HFFc6 (cell line): ENCODE data around the gene PSME3IP1. TPM values are rescaled to one million over a fixed set of nuclear protein-coding genes. Genes with fewer than 3 reads are reported as not detected.

Source experiments
- DNase-seq: peaks from one replicate; pipeline ENCODE4 v3.0.0-alpha.2; 2018
- H3K27ac Mint-ChIP-seq: 2 replicates; pipeline ENCODE4 v1.8.0; 2020; ENCODE audit warnings: mild to moderate bottlenecking, mixed read lengths
- H3K27me3 Mint-ChIP-seq: 2 replicates; pipeline ENCODE4 v1.8.0; 2021; ENCODE audit warnings: mild to moderate bottlenecking, moderate library complexity, mixed read lengths; ENCODE audit not compliant: insufficient read depth
- H3K36me3 Mint-ChIP-seq: 2 replicates; pipeline ENCODE4 v1.8.0; 2021; ENCODE audit warnings: low read depth, mixed read lengths
- H3K4me1 Mint-ChIP-seq: 2 replicates; pipeline ENCODE4 v1.8.0; 2020; ENCODE audit warnings: low read depth, mixed read lengths
- H3K4me3 Mint-ChIP-seq: 2 replicates; pipeline ENCODE4 v1.8.0; 2020; ENCODE audit warnings: mild to moderate bottlenecking, moderate library complexity, mixed read lengths
- H3K9me3 Mint-ChIP-seq: 2 replicates; pipeline ENCODE4 v1.8.0; 2020; ENCODE audit warnings: mild to moderate bottlenecking, mixed read lengths
- CTCF ChIP-seq: fragments of 200-600 bp; sonication (generic); IDR thresholded peaks from 2 replicates; pipeline ENCODE4 v1.5.0; 2021; ENCODE audit warnings: antibody characterized with exemption, mild to moderate bottlenecking
- total RNA-seq, 6 experiments: library from RNA; stranded (reverse); fragmentation: NEBNext Ultra II Directional; extraction: Animal tissue kit (Norgen Biotek cat#: 25700); gene quantifications; 2 replicates in 1 of 6; 3 replicates in 5 of 6; pipeline ENCODE4 v1.2.3, GENCODE V29; 2021

PSME3IP1 gene
- total RNA-seq, 6 experiments from 2014 or later: 55.9 to 85.0 (median 76.5) TPM

GRCh38 chr16:57184113-57184512 is 1.7 kb downstream of the PSME3IP1 start:
- H3K27ac Mint-ChIP-seq: peak overlapping the region; percentile 33; the same call in 1 of the 2 replicates
- H3K4me3 Mint-ChIP-seq: peak overlapping the region; percentile 66
- H3K36me3 Mint-ChIP-seq: peaks cover 16% of the 10 kb centered on the region; the same call in 1 of the 2 replicates
- H3K9me3 Mint-ChIP-seq: no peaks in the 10 kb centered on the region; the same call in 1 of the 2 replicates
- H3K4me1 Mint-ChIP-seq: peaks cover 44% of the 10 kb centered on the region
- peaks cover 4% of the 10 kb centered on the region; the same call in 1 of the 2 replicates for H3K27me3 Mint-ChIP-seq
- no peak for TF ChIP-seq CTCF
- no peak for DNase-seq

GRCh38 chr16:57179215-57179828 is 6.5 kb downstream of the PSME3IP1 start:
- no peaks in the 10 kb centered on the region for H3K9me3 Mint-ChIP-seq
- no peak for DNase-seq
- no peaks in the 10 kb centered on the region for H3K27me3 Mint-ChIP-seq
- H3K36me3 Mint-ChIP-seq: peaks cover 7% of the 10 kb centered on the region; the same call in 1 of the 2 replicates
- peaks cover 35% of the 10 kb centered on the region for H3K4me1 Mint-ChIP-seq
- no peak for TF ChIP-seq CTCF
- H3K27ac Mint-ChIP-seq: 0 out of 2 replicates have a peak overlapping the region, but pooled peaks have one; percentile 16
- H3K4me3 Mint-ChIP-seq: no peak overlapping the region

- Mint-ChIP-seq H3K4me3 (no peak overlapping the region), H3K36me3 (peaks cover 2% of the 10 kb centered on the region; the same call in 1 of the 2 replicates), H3K4me1 (peaks cover 30% of the 10 kb centered on the region), H3K27me3 (no peaks in the 10 kb centered on the region), H3K27ac (no peak overlapping the region), H3K9me3 (no peaks in the 10 kb centered on the region)
- no peak; the same call in 1 of the 2 replicates for TF ChIP-seq CTCF
- DNase-seq: peak; percentile 31
Observed at GRCh38 chr16:57178793-57179212, 7.0 kb downstream of the PSME3IP1 start.

- H3K4me3 Mint-ChIP-seq: no peak overlapping the region
- no peak overlapping the region for H3K27ac Mint-ChIP-seq
- H3K9me3 Mint-ChIP-seq: no peaks in the 10 kb centered on the region
- DNase-seq: no peak
- H3K36me3 Mint-ChIP-seq: no peaks in the 10 kb centered on the region
- H3K4me1 Mint-ChIP-seq: peaks cover 27% of the 10 kb centered on the region
- H3K27me3 Mint-ChIP-seq: no peaks in the 10 kb centered on the region
- no peak for TF ChIP-seq CTCF
Observed at GRCh38 chr16:57178196-57178595, 7.6 kb downstream of the PSME3IP1 start.

- Mint-ChIP-seq H3K27me3 (no peaks in the 10 kb centered on the region; the same call in 1 of the 2 replicates), H3K4me1 (peaks cover 27% of the 10 kb centered on the region)
- DNase-seq: no peak
Observed at GRCh38 chr16:57175896-57176295, 9.9 kb downstream of the PSME3IP1 start.

More at GRCh38 chr16:57175896-57176295, 9.9 kb downstream of the PSME3IP1 start:
- TF ChIP-seq CTCF: no peak
- no peak overlapping the region for H3K4me3 Mint-ChIP-seq
- peaks cover 15% of the 10 kb centered on the region for H3K36me3 Mint-ChIP-seq
- no peaks in the 10 kb centered on the region for H3K9me3 Mint-ChIP-seq
- H3K27ac Mint-ChIP-seq: no peak overlapping the region
